SU-DHL-6 (cell line): ENCODE results near the gene CARD11.

Experiments used
- CTCF ChIP-seq: fragments of 200-600 bp; sonication (generic); IDR thresholded peaks from one replicate; pipeline ENCODE4 v1.5.1; 2017; ENCODE audit warnings: antibody characterized with exemption, mild to moderate bottlenecking, low read length, moderate library complexity; ENCODE audit not compliant: insufficient read depth, poor library complexity, severe bottlenecking
- EZH2phosphoT487 ChIP-seq: fragments of 200-600 bp; sonication (generic), shearing (Covaris generic); conservative IDR thresholded peaks from 2 replicates; pipeline ENCODE4 v1.6.1; 2018; ENCODE audit warnings: mild to moderate bottlenecking, antibody characterized with exemption, low read length, moderate library complexity, mixed read lengths

- TF ChIP-seq CTCF (no peak), EZH2phosphoT487 (no peak)
These were observed 65.3 kb downstream of the CARD11 start for GRCh38 chr7:2978408-2978807.
